NCI-H1930 (cell line): ENCODE measurements around the gene STOX1.
A peak's percentile ranks its signal among the peaks of the same experiment; 100 is the strongest.
"Not testable (repeated sequence)": the region's sequence is repeated elsewhere in the genome, so short reads cannot be mapped to it uniquely, and the experiment has no call there.

ENCODE experiments used
- DNase-seq, 2 experiments: peaks; one replicate each; lab custom pipeline; 2025; lab: John Stamatoyannopoulos, UW

The STOX1 gene, protein sequence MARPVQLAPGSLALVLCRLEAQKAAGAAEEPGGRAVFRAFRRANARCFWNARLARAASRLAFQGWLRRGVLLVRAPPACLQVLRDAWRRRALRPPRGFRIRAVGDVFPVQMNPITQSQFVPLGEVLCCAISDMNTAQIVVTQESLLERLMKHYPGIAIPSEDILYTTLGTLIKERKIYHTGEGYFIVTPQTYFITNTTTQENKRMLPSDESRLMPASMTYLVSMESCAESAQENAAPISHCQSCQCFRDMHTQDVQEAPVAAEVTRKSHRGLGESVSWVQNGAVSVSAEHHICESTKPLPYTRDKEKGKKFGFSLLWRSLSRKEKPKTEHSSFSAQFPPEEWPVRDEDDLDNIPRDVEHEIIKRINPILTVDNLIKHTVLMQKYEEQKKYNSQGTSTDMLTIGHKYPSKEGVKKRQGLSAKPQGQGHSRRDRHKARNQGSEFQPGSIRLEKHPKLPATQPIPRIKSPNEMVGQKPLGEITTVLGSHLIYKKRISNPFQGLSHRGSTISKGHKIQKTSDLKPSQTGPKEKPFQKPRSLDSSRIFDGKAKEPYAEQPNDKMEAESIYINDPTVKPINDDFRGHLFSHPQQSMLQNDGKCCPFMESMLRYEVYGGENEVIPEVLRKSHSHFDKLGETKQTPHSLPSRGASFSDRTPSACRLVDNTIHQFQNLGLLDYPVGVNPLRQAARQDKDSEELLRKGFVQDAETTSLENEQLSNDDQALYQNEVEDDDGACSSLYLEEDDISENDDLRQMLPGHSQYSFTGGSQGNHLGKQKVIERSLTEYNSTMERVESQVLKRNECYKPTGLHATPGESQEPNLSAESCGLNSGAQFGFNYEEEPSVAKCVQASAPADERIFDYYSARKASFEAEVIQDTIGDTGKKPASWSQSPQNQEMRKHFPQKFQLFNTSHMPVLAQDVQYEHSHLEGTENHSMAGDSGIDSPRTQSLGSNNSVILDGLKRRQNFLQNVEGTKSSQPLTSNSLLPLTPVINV

GRCh38 chr10:68826764-68827591 is at the start of gene STOX1:
Gene STOX1 (plus strand): TSS chr10:68827531. CDS start chr10:68827624, 93 bp downstream.
- DNase-seq = peak; percentile 24 to 55

GRCh38 chr10:68781613-68782574 is 45.4 kb upstream of the STOX1 start:
- DNase-seq = no peak

- DNase-seq = no peak
Observed at GRCh38 chr10:68784476-68784875, 42.9 kb upstream of the STOX1 start.

DNA sequence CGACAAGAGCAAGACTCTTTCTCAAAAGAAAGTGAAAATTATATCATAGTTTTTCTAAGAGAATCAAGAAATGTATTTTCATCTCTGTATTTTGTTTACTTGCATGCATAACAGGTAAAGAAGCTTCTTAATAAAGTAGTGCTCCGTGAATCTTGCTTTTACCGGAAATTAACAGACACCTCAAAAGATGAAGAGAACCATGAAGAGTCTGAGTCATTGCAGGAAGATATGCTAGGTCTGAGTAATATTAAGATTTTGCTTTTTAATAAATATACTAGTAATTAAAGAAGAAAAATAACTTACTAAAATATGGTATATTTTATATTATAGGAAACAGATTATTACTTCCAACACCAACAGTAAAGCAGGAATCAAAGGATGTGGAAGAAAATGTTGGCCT is 39.5 kb upstream of the STOX1 start:
- no peak for DNase-seq

GRCh38 chr10:68790476-68790875 is 36.9 kb upstream of the STOX1 start:
- no peak for DNase-seq

GRCh38 chr10:68792115-68792514 is 35.2 kb upstream of the STOX1 start:
- no peak for DNase-seq

GRCh38 chr10:68795886-68796532 is 31.3 kb upstream of the STOX1 start:
- no peak for DNase-seq

GRCh38 chr10:68796605-68797004 is 30.7 kb upstream of the STOX1 start:
- DNase-seq = no peak

GRCh38 chr10:68800211-68800610 is 27.1 kb upstream of the STOX1 start:
- no peak for DNase-seq

- DNase-seq = no peak
Observed at GRCh38 chr10:68804692-68805091, 22.6 kb upstream of the STOX1 start.

GRCh38 chr10:68810830-68811229 is 16.5 kb upstream of the STOX1 start:
- DNase-seq = not testable (repeated sequence)

DNA sequence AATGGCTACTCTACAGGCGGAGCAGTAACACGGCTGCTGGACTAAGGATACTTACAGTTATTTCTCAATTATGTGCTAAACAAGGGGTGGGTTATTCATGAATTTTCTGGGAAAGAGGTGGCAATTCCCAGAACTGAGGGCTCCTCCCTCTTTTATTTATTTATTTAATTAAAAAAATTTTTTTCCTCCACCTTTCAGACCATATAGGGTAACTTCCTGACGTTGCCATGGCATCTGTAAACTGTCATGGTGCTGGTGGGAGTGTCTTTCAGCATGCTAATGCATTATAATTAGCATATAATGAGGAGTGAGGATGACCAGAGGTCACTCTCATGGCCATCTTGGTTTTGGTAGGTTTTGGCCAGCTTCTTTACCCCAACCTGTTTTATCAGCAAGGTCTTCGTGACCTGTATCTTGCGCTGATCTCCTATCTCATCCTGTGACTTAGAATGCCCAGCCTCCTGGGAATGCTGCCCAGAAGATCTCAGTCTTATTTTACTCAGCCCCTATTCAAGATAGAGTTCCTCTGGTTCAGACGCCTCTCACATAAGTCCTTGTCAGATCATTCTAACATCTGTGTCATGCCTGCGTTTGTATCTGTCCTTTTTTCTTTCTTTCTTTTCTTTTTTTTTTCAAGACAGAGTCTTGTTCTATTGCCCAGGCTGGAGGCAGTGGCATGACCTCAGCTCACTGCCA is 15.9 kb upstream of the STOX1 start:
- no peak for DNase-seq

DNA sequence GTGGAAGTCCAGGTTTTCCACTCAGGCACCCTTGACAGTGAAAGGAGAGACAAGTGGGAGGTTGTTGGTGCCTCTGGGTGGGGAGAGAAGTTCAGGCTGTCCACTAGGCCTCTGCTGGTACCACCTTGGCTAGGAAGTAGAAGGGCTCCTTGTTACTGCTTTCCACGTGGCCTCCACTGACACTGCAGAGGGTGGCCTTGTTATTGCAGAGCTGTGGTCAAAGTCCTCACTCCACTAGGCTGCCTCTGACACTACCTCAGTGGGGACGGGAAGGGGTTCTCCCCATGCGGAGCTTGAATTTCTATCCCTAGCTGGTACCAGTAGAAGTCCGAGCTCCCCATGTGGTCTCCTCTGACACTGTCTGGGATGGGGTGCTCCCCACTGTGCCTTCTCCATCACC is 14.9 kb upstream of the STOX1 start:
- no peak for DNase-seq

DNA sequence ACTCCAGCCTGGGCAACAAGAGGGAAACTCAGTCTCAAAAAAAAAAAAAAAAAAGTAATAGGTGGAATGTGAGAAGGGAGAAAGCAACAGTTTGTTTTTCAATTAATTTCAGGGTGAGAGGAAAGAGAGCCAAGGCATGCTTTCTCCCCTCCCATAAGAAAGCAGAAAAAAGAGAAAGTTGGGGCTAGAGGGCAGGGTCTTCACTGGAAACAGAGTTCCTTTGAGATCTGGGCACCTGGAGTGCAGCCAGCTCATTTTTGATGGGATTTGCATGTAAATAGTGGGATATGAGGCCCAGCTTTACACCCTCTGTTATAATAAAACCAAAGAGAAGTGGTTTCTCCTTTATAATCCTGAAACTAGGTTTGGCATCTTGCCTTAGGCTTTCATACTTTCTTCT is 13.8 kb upstream of the STOX1 start:
- no peak for DNase-seq

- no peak for DNase-seq
Observed at GRCh38 chr10:68816796-68817412, 10.4 kb upstream of the STOX1 start.

GRCh38 chr10:68820359-68820758 is 7.0 kb upstream of the STOX1 start:
- not testable (repeated sequence) for DNase-seq

- not testable (repeated sequence) for DNase-seq
Observed at GRCh38 chr10:68822626-68823025, 4.7 kb upstream of the STOX1 start.

GRCh38 chr10:68827592-68827959 is 245 bp downstream of the STOX1 start:
- DNase-seq = not testable (repeated sequence)

DNA sequence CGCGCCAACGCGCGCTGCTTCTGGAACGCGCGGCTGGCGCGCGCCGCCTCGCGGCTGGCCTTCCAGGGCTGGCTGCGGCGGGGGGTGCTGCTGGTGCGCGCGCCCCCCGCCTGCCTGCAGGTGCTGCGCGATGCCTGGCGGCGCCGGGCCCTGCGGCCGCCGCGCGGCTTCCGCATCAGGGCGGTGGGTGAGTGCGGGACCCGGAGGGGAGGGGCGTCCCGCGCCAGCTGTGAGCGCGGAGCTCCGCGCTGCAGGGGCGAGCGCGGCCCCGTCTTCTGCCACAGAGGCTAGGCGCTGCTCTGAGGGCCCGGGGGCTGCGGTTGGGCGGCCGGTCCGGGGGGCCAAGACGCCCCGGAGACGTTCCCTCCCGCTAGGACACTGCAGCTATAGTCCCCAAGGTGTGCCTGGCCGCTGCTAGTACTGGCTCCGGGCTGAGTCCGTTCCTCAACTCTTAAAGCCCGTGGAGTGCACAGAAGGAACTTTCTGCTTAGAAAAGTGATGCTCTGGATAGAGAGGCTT is 811 bp downstream of the STOX1 start:
- DNase-seq = not testable (repeated sequence)
